HG03520 (cell line): Measurements from ENCODE around the gene RREB1.
A peak's percentile ranks its signal among the peaks of the same experiment; 100 is the strongest.

Source experiments
- ATAC-seq: cut with Tn5 transposase; IDR thresholded peaks from one replicate; pipeline ENCODE4 v1.9.1; 2021; ENCODE audit warnings: mild to moderate bottlenecking, moderate library complexity; ENCODE audit not compliant: unreplicated experiment

RREB1 gene

GRCh38 chr6:7100072-7100752, 7.5 kb upstream of the RREB1 start:
- ATAC-seq = peak; percentile 40

GRCh38 chr6:7100753-7101081, 7.0 kb upstream of the RREB1 start:
- no peak for ATAC-seq

GRCh38 chr6:7101290-7101689, 6.5 kb upstream of the RREB1 start:
- no peak for ATAC-seq

- no peak for ATAC-seq
Measured at GRCh38 chr6:7104752-7105151, 3.0 kb upstream of the RREB1 start.

- no peak for ATAC-seq
Measured at GRCh38 chr6:7106215-7106751, 1.5 kb upstream of the RREB1 start.

GRCh38 chr6:7106752-7107577, 796 bp upstream of the RREB1 start:
- ATAC-seq = peak; percentile 30

GRCh38 chr6:7108196-7108963, 619 bp downstream of the RREB1 start:
- ATAC-seq = no peak

- ATAC-seq = no peak
Measured at GRCh38 chr6:7108964-7109836, 1.4 kb downstream of the RREB1 start.

GRCh38 chr6:7110092-7110792, 2.5 kb downstream of the RREB1 start:
- no peak for ATAC-seq

GRCh38 chr6:7111095-7111690, 3.4 kb downstream of the RREB1 start:
- ATAC-seq = no peak

- ATAC-seq = no peak
Measured at GRCh38 chr6:7112171-7112570, 4.4 kb downstream of the RREB1 start.

- ATAC-seq = peak; percentile 36
Measured at GRCh38 chr6:7112741-7113313, 5.1 kb downstream of the RREB1 start.

- ATAC-seq = no peak
Measured at GRCh38 chr6:7114744-7115458, 7.1 kb downstream of the RREB1 start.

- ATAC-seq = no peak
Measured at GRCh38 chr6:7115543-7116231, 7.9 kb downstream of the RREB1 start.

- no peak for ATAC-seq
Measured at GRCh38 chr6:7119272-7119801, 11.6 kb downstream of the RREB1 start.

GRCh38 chr6:7121700-7122241, 14.0 kb downstream of the RREB1 start:
- no peak for ATAC-seq

GRCh38 chr6:7122684-7123083, 14.9 kb downstream of the RREB1 start:
- no peak for ATAC-seq
